OCI-LY1 (cell line): ENCODE results near the gene PRODH.
"Not testable (repeated sequence)": the region's sequence is repeated elsewhere in the genome, so short reads cannot be mapped to it uniquely, and the experiment has no call there.

Experiments
- H2AFZ ChIP-seq: fragments of 200-600 bp; sonication (generic), shearing (Covaris generic); 2 replicates; pipeline ENCODE4 v1.6.0; 2014; ENCODE audit warnings: antibody characterized with exemption, mild to moderate bottlenecking, low read length
- H3F3A ChIP-seq: fragments of 200-600 bp; sonication (generic), shearing (Covaris generic); 2 replicates; pipeline ENCODE4 v1.6.0; 2014; ENCODE audit warnings: mild to moderate bottlenecking, antibody characterized with exemption, low read length, moderate library complexity; ENCODE audit not compliant: insufficient read depth
- H3K27ac ChIP-seq: fragments of 200-600 bp; sonication (generic); 2 replicates; pipeline ENCODE4 v1.5.1; 2014; ENCODE audit warnings: low read length, mixed run types, mild to moderate bottlenecking, low read depth; ENCODE audit not compliant: poor library complexity, severe bottlenecking
- H3K27me3 ChIP-seq: fragments of 200-600 bp; sonication (generic); 2 replicates; pipeline ENCODE4 v1.6.0; 2014; ENCODE audit warnings: antibody characterized with exemption, mild to moderate bottlenecking, low read length, moderate library complexity; ENCODE audit not compliant: insufficient read depth
- H3K36me3 ChIP-seq: fragments of 200-600 bp; sonication (generic); 2 replicates; pipeline ENCODE4 v1.6.1; 2014; ENCODE audit warnings: mild to moderate bottlenecking, antibody characterized with exemption, low read length, moderate library complexity, mixed read lengths; ENCODE audit not compliant: insufficient read depth
- H3K4me1 ChIP-seq: fragments of 200-600 bp; sonication (generic); 2 replicates; pipeline ENCODE4 v1.5.1; 2014; ENCODE audit warnings: mild to moderate bottlenecking, low read length, moderate library complexity; ENCODE audit not compliant: insufficient read depth, severe bottlenecking
- H3K4me2 ChIP-seq: fragments of 200-600 bp; sonication (generic), shearing (Covaris generic); 2 replicates; pipeline ENCODE4 v1.6.1; 2014; ENCODE audit warnings: low read length
- H3K4me3 ChIP-seq: fragments of 200-600 bp; sonication (generic); 2 replicates; pipeline ENCODE4 v1.5.1; 2014; ENCODE audit warnings: low read length, low read depth, mild to moderate bottlenecking, mixed read lengths; ENCODE audit not compliant: poor library complexity, severe bottlenecking
- H3K79me2 ChIP-seq: fragments of 200-600 bp; shearing (Covaris generic); 2 replicates; pipeline ENCODE4 v1.6.1; 2016; ENCODE audit warnings: mixed run types, low read length, mixed read lengths; ENCODE audit not compliant: insufficient read depth
- H3K9ac ChIP-seq: fragments of 200-600 bp; sonication (generic), shearing (Covaris generic); 2 replicates; pipeline ENCODE4 v1.6.1; 2014; ENCODE audit warnings: mild to moderate bottlenecking, low read length, mixed read lengths
- H3K9me2 ChIP-seq: fragments of 200-600 bp; sonication (generic), shearing (Covaris generic); 2 replicates; pipeline ENCODE4 v1.6.1; 2014; ENCODE audit warnings: low read depth, mild to moderate bottlenecking, low read length, mixed read lengths
- H3K9me3 ChIP-seq: fragments of 200-600 bp; shearing (Covaris generic); 2 replicates; pipeline ENCODE4 v1.6.1; 2014; ENCODE audit warnings: low read length, mixed read lengths
- H4K20me1 ChIP-seq: fragments of 200-600 bp; sonication (generic), shearing (Covaris generic); 2 replicates; pipeline ENCODE4 v1.6.0; 2016; ENCODE audit warnings: mild to moderate bottlenecking, low read length; ENCODE audit not compliant: insufficient read depth
- EZH2 ChIP-seq: fragments of 200-600 bp; sonication (generic), shearing (Covaris generic); IDR thresholded peaks from 2 replicates; pipeline ENCODE4 v1.8.0; 2017; ENCODE audit warnings: borderline replicate concordance, mixed run types, mild to moderate bottlenecking, antibody characterized with exemption, low read length, moderate library complexity, mixed read lengths
- TF ChIP-seq, protein P1 (sequence below): fragments of 200-600 bp; sonication (generic), shearing (Covaris generic); IDR thresholded peaks from 2 replicates; pipeline ENCODE4 v1.5.1; 2017; ENCODE audit warnings: mild to moderate bottlenecking, antibody characterized with exemption, low read length, moderate library complexity, mixed read lengths

PRODH gene

DNA sequence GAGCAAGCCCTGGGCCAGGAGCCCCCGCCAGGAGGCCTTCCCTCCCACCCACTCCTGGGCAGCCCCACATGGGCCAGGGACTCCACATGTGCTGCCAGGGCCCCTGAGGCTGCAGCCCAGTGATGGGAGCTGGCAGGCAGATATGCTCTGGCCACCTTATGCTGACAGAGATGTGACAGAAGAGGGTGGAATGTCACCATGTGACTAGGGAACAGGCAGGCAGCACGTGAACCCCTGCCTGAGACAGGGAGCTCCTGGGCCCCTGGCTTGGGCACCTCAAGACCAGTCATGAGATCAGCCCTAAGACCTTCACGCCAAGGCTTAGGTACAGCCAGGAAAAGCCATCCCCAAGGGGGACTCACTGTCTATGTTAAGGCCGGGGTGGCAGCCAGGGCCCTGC lies 9.1 kb downstream of the PRODH start:
- Histone ChIP-seq H3K27me3 (no peaks in the 10 kb centered on the region), H3K27ac (no peak overlapping the region), H3K4me3 (no peak overlapping the region), H3K9ac (no peak overlapping the region), H3F3A (no peaks in the 10 kb centered on the region), H3K4me2 (no peak overlapping the region), H3K36me3 (no peaks in the 10 kb centered on the region), H3K9me2 (no peaks in the 10 kb centered on the region), H3K9me3 (no peaks in the 10 kb centered on the region), H2AFZ (no peak overlapping the region), H4K20me1 (no peaks in the 10 kb centered on the region), H3K4me1 (no peaks in the 10 kb centered on the region), H3K79me2 (no peaks in the 10 kb centered on the region)
- no peak for TF ChIP-seq EZH2
- TF ChIP-seq, protein P1, sequence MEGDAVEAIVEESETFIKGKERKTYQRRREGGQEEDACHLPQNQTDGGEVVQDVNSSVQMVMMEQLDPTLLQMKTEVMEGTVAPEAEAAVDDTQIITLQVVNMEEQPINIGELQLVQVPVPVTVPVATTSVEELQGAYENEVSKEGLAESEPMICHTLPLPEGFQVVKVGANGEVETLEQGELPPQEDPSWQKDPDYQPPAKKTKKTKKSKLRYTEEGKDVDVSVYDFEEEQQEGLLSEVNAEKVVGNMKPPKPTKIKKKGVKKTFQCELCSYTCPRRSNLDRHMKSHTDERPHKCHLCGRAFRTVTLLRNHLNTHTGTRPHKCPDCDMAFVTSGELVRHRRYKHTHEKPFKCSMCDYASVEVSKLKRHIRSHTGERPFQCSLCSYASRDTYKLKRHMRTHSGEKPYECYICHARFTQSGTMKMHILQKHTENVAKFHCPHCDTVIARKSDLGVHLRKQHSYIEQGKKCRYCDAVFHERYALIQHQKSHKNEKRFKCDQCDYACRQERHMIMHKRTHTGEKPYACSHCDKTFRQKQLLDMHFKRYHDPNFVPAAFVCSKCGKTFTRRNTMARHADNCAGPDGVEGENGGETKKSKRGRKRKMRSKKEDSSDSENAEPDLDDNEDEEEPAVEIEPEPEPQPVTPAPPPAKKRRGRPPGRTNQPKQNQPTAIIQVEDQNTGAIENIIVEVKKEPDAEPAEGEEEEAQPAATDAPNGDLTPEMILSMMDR: no peak

DNA sequence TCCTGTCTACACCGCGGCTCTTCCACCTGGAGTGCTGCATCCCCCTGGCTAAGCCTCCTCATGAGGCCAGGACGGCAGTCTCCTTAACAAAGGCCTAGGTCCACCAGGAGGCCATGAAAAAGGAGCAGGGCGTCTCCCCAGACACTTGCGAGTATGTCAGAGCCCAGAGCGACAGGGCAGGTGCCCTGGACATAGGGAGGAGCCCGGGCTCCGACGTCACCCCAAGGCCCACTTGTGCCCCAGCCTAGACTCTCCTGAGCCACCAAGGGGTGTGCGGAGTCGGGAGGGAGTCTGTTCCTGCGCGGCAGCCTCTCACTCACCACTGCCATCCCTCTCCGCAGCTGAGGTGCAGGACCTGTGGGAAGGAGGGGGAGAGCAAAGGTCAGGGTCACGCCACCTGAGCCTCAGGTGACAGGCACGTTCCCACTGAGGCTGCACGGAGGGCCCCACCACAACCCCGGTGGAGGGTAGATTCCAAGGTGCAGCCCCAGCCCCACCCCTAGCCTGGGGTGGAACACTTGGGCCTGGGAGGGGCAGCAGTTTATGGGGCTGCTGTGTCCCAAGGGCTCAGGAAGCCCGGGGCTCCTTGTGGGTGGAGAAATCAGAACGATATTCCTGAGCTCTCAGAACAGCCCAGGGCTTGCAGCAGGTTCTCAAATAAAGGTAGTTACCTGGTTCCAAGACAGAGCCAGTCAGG lies 10.6 kb downstream of the PRODH start:
- TF ChIP-seq, protein P1: no peak
- no peak for TF ChIP-seq EZH2
- Histone ChIP-seq H3K4me3 (no peak overlapping the region), H3K27me3 (no peaks in the 10 kb centered on the region), H3K27ac (no peak overlapping the region), H3K79me2 (no peaks in the 10 kb centered on the region), H4K20me1 (no peaks in the 10 kb centered on the region), H2AFZ (no peak overlapping the region), H3K9me2 (no peaks in the 10 kb centered on the region), H3K4me1 (no peaks in the 10 kb centered on the region), H3F3A (no peaks in the 10 kb centered on the region), H3K4me2 (no peak overlapping the region), H3K9ac (no peak overlapping the region), H3K9me3 (no peaks in the 10 kb centered on the region), H3K36me3 (no peaks in the 10 kb centered on the region)

DNA sequence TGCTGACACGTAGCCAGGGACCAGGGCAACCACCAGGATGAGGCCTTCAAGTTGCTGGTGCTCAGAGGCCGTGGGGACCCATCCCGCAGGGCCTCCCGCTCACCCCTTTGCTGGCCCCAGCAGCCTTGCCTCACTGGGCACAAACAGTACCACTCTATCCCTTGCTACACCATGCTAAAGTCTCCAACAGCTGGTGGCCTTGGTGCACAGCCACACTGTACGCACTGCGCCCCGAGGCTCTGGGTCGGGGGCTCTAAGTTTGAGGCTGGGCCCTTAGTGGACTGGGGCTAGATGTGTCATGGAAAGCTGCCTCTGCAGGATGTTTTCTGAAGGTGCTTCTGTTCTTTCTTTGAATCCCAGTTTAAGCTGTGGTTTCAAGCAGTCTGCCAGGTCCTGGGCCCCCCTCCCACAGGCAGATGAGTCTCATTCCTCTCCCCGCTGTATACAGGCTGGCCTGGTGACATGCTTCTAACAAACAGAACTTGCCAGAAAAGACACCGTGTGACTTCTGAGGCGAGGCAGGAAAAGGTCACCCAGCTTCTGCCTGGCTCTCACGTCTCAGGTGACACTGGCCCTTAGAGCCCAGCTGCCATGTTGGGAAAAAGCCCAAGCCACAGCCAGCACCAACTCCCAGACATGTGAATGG lies 15.7 kb downstream of the PRODH start:
- not testable (repeated sequence) for H4K20me1 ChIP-seq, H3K4me3 ChIP-seq, H2AFZ ChIP-seq, H3K27ac ChIP-seq, H3K79me2 ChIP-seq, H3F3A ChIP-seq, H3K9me2 ChIP-seq, H3K27me3 ChIP-seq, H3K9me3 ChIP-seq, H3K36me3 ChIP-seq, H3K4me2 ChIP-seq, H3K4me1 ChIP-seq, H3K9ac ChIP-seq

DNA sequence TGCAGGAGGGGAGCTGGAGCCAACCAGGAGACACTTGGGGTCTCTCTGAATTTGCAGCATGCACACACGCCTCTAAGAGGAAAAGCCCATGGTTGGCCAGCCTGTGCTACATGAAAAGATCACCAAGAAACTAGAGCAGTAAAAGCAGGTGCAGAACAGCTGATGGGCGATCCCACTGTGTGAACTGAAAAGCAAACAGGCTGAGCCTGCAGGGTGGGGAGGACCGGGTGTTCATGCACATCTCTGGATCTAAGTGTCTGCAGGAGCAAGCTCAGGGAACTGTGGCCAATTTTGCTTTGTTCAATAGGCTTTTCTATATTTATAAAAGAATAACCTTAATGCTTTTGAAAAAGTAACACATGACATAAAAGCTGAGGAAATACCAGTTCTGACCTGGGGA lies 18.3 kb downstream of the PRODH start:
- not testable (repeated sequence) for H4K20me1 ChIP-seq, H3K9me3 ChIP-seq, H3K4me2 ChIP-seq, H3K79me2 ChIP-seq, H3K27ac ChIP-seq, H3K4me3 ChIP-seq, H3K36me3 ChIP-seq, H3K9me2 ChIP-seq, H3F3A ChIP-seq, H2AFZ ChIP-seq, H3K27me3 ChIP-seq, H3K9ac ChIP-seq, H3K4me1 ChIP-seq

DNA sequence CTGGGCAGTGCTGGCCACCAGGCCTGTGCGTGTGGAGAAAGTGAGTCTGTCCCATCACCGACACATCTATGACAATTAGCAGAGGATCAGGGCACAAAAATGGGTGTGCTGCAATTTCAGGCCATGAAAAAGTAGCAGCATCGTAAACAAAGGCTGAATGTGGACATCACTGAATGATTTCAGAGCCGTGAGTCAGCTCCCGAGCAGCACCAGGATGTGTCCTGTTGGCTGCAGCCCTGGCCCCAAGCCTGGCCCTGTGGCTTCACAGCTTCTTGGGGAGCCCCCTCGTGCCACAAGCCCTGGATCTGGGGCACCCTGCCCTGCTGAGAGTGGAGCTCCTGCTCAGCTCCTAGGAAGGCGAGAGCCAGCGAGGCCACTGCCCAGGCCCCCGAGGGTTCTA lies 20.5 kb downstream of the PRODH start:
- not testable (repeated sequence) for H2AFZ ChIP-seq, H3K4me2 ChIP-seq, H4K20me1 ChIP-seq, H3K9me3 ChIP-seq, H3K27me3 ChIP-seq, H3K9ac ChIP-seq, H3K9me2 ChIP-seq, H3K36me3 ChIP-seq, H3K27ac ChIP-seq, H3K4me3 ChIP-seq, H3K79me2 ChIP-seq, H3F3A ChIP-seq, H3K4me1 ChIP-seq

DNA sequence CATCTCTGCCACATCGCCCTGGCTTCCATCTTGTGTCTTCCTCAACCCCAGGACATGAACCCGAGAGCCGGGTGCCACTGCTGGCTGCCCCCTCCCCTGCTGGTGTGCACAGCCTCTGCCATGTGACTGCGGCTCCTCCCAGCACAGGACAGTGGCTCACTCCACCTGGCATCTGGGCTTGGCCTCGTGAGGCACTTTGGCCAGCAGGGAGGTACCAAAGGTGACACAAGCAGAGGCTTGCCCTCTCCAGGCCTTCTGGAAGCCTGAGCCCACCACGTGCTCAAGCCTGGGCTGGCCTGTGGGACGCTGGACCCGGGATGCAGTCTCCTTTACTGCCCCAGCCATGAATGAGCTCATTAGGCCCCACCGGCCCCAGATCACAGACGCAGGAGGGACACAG lies 21.5 kb downstream of the PRODH start:
- H3F3A ChIP-seq, H3K9me2 ChIP-seq, H3K79me2 ChIP-seq, H3K9me3 ChIP-seq, H3K27ac ChIP-seq, H3K4me3 ChIP-seq, H3K4me2 ChIP-seq, H2AFZ ChIP-seq, H4K20me1 ChIP-seq, H3K36me3 ChIP-seq, H3K9ac ChIP-seq, H3K27me3 ChIP-seq, H3K4me1 ChIP-seq: not testable (repeated sequence)
